ENCODE measurements around the gene EFR3B.

DNA sequence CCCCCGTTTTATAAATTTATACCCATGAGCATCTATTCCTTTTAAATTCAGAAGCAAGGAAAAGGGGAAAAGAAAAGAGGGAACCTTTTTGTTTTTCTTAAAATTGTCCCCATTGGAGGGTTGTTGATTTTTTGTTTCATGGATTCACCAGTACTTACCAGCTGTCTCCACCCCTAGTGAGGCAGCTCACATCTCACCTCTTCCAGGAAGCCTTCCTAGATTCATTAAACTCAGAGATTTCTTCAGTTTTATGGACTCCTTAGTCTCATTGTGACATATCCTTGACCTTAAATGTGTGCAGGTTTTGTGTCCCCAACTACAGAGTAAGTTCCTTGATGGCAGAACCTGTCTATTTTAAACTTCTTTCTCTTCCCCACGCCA, 35.9 kb downstream of the EFR3B start:
- TF ChIP-seq, protein P1, sequence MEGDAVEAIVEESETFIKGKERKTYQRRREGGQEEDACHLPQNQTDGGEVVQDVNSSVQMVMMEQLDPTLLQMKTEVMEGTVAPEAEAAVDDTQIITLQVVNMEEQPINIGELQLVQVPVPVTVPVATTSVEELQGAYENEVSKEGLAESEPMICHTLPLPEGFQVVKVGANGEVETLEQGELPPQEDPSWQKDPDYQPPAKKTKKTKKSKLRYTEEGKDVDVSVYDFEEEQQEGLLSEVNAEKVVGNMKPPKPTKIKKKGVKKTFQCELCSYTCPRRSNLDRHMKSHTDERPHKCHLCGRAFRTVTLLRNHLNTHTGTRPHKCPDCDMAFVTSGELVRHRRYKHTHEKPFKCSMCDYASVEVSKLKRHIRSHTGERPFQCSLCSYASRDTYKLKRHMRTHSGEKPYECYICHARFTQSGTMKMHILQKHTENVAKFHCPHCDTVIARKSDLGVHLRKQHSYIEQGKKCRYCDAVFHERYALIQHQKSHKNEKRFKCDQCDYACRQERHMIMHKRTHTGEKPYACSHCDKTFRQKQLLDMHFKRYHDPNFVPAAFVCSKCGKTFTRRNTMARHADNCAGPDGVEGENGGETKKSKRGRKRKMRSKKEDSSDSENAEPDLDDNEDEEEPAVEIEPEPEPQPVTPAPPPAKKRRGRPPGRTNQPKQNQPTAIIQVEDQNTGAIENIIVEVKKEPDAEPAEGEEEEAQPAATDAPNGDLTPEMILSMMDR (conservative IDR thresholded peaks at IDR 0.05; ENCODE audit: low read length), result no peak
- TF ChIP-seq EZH2phosphoT487 (IDR thresholded peaks at IDR 0.05; ENCODE audit: borderline replicate concordance, low read depth, low read length), result no peak

Measured in OCI-LY7 (cell line).